ENCODE data around the gene PRG2. TPM values are rescaled to one million over a fixed set of nuclear protein-coding genes. Genes with fewer than 3 reads are reported as not detected.

Gene PRG2
- polyA plus RNA-seq, 3 donors = 1.1 TPM; not detected in 2

GRCh38 chr11:57394203-57394965, 3.9 kb upstream of the PRG2 start:
- no peak for DNase-seq
- Histone ChIP-seq H3K27ac (ENCODE audit: low read depth in 1 of 2, low read length in 2 of 2) (no peak overlapping the region), H4K20me1 (ENCODE audit: insufficient read depth, low read length) (no peaks in the 10 kb centered on the region), H3K4me3 (replicated peaks in 1 of 3; ENCODE audit: low read depth in 2 of 3, low read length in 3 of 3) (no peak overlapping the region), H3K9me3 (replicated peaks in 1 of 2; ENCODE audit: control insufficient read depth in 1 of 2, insufficient read depth in 1 of 2, low read length in 2 of 2) (no peaks in the 10 kb centered on the region), H2AFZ (ENCODE audit: insufficient read depth, low read depth, low read length, poor library complexity, severe bottlenecking) (no peak overlapping the region), H3K4me1 (ENCODE audit: control insufficient read depth in 1 of 2, insufficient read depth in 2 of 2, low read length in 2 of 2) (peaks cover 14 to 21% of the 10 kb centered on the region in 2 donors), H3K9ac (ENCODE audit: insufficient read depth, low read length, poor library complexity, severe bottlenecking) (no peak overlapping the region), H3K36me3 (replicated peaks in 1 of 2; ENCODE audit: control insufficient read depth in 1 of 2, insufficient read depth in 2 of 2, low read length in 2 of 2) (no peaks in the 10 kb centered on the region), H3K27me3 (ENCODE audit: control insufficient read depth in 2 of 2, insufficient read depth in 2 of 2, low read length in 2 of 2) (no peaks in the 10 kb centered on the region), H3K4me2 (replicated peaks; ENCODE audit: extremely low read depth, low read length, poor library complexity, severe bottlenecking) (no peak overlapping the region), H3K79me2 (ENCODE audit: insufficient read depth, low read length) (no peaks in the 10 kb centered on the region)
- intact Hi-C loops (cut with micrococcal nuclease) = no loop called here
- Mint-ChIP-seq H3K4me3 (no peak overlapping the region), H3K9me3 (no peaks in the 10 kb centered on the region), H3K27me3 (ENCODE audit: low read depth in 3 of 3) (peaks cover 0 to 3% (median 2%) of the 10 kb centered on the region in 3 donors), H3K4me1 (peaks cover 14% of the 10 kb centered on the region), H3K36me3 (no peaks in the 10 kb centered on the region), H3K27ac (no peak overlapping the region)
- TF ChIP-seq CTCF (IDR thresholded peaks at IDR 0.05) = no peak
- 97% methylated on average over 4 of the region's 4 CpGs for WGBS (ENCODE audit: insufficient coverage)

GRCh38 chr11:57392763-57393105, 2.3 kb upstream of the PRG2 start:
- intact Hi-C loops (cut with micrococcal nuclease) = no loop called here
- H3K27ac ChIP-seq (ENCODE audit: low read depth in 1 of 2, low read length in 2 of 2) = no peak overlapping the region
- H3K4me3 ChIP-seq (replicated peaks in 1 of 3; ENCODE audit: low read depth in 2 of 3, low read length in 3 of 3) = no peak overlapping the region
- H3K4me1 Mint-ChIP-seq = peaks cover 14% of the 10 kb centered on the region
- H3K36me3 Mint-ChIP-seq = no peaks in the 10 kb centered on the region
- no peak overlapping the region for H3K27ac Mint-ChIP-seq
- DNase-seq = no peak
- H3K9me3 ChIP-seq (replicated peaks in 1 of 2; ENCODE audit: control insufficient read depth in 1 of 2, insufficient read depth in 1 of 2, low read length in 2 of 2) = no peaks in the 10 kb centered on the region
- H3K9me3 Mint-ChIP-seq = no peaks in the 10 kb centered on the region
- no peaks in the 10 kb centered on the region for H3K36me3 ChIP-seq (replicated peaks in 1 of 2; ENCODE audit: control insufficient read depth in 1 of 2, insufficient read depth in 2 of 2, low read length in 2 of 2)
- no peaks in the 10 kb centered on the region for H3K27me3 ChIP-seq (ENCODE audit: control insufficient read depth in 2 of 2, insufficient read depth in 2 of 2, low read length in 2 of 2)
- no peak overlapping the region for H3K9ac ChIP-seq (ENCODE audit: insufficient read depth, low read length, poor library complexity, severe bottlenecking)
- TF ChIP-seq CTCF (IDR thresholded peaks at IDR 0.05) = no peak
- 90% methylated on average over 2 of the region's 4 CpGs for WGBS (ENCODE audit: insufficient coverage)
- no peak overlapping the region for H2AFZ ChIP-seq (ENCODE audit: insufficient read depth, low read depth, low read length, poor library complexity, severe bottlenecking)
- H3K4me1 ChIP-seq (ENCODE audit: control insufficient read depth in 1 of 2, insufficient read depth in 2 of 2, low read length in 2 of 2) = peaks cover 14 to 20% of the 10 kb centered on the region in 2 donors
- H3K4me3 Mint-ChIP-seq = no peak overlapping the region
- no peaks in the 10 kb centered on the region for H3K79me2 ChIP-seq (ENCODE audit: insufficient read depth, low read length)
- H3K4me2 ChIP-seq (replicated peaks; ENCODE audit: extremely low read depth, low read length, poor library complexity, severe bottlenecking) = no peak overlapping the region
- peaks cover 0 to 3% (median 2%) of the 10 kb centered on the region in 3 donors for H3K27me3 Mint-ChIP-seq (ENCODE audit: low read depth in 3 of 3)
- H4K20me1 ChIP-seq (ENCODE audit: insufficient read depth, low read length) = no peaks in the 10 kb centered on the region
